Measurements from ENCODE around the gene VGLL3. TPM values are rescaled to one million over a fixed set of nuclear protein-coding genes. Genes with fewer than 3 reads are reported as not detected.
A peak's percentile ranks its signal among the peaks of the same experiment; 100 is the strongest.

VGLL3 gene
- total and polyA plus RNA-seq, 8 donors = 20.8 to 55.3 (median 25.6) TPM

DNA sequence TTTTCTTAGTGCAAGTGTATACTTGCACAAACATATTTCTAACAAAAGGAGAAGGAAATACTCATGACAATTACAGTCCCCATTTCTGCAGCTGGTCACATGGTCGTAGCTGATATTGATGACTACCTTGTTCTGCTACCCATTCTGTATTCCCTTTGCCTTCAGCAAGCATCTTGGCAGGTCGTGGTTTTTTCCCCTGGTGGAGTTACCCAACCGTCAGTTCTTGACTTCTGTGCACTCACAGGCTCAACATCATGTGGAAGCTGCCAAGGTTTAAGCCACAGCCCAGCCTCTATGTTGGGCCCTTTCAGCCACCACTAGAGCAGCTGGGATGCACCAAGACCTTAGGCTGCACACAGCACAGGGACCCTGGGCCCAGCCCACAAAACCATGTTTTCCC is 56.1 kb downstream of the VGLL3 start:
- Histone ChIP-seq H3K9me3 (no peaks in the 10 kb centered on the region), H3K4me1 (no peaks in the 10 kb centered on the region), H3K27ac (no peak overlapping the region), H3K36me3 (no peaks in the 10 kb centered on the region), H3K27me3 (no peaks in the 10 kb centered on the region), H3K4me3 (no peak overlapping the region)
- ATAC-seq (no peak), DNase-seq (no peak)
- intact Hi-C loops (cut with DNase I) = no loop called here
- TF ChIP-seq, protein P1, sequence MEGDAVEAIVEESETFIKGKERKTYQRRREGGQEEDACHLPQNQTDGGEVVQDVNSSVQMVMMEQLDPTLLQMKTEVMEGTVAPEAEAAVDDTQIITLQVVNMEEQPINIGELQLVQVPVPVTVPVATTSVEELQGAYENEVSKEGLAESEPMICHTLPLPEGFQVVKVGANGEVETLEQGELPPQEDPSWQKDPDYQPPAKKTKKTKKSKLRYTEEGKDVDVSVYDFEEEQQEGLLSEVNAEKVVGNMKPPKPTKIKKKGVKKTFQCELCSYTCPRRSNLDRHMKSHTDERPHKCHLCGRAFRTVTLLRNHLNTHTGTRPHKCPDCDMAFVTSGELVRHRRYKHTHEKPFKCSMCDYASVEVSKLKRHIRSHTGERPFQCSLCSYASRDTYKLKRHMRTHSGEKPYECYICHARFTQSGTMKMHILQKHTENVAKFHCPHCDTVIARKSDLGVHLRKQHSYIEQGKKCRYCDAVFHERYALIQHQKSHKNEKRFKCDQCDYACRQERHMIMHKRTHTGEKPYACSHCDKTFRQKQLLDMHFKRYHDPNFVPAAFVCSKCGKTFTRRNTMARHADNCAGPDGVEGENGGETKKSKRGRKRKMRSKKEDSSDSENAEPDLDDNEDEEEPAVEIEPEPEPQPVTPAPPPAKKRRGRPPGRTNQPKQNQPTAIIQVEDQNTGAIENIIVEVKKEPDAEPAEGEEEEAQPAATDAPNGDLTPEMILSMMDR (IDR thresholded peaks at IDR 0.05) = no peak

DNA sequence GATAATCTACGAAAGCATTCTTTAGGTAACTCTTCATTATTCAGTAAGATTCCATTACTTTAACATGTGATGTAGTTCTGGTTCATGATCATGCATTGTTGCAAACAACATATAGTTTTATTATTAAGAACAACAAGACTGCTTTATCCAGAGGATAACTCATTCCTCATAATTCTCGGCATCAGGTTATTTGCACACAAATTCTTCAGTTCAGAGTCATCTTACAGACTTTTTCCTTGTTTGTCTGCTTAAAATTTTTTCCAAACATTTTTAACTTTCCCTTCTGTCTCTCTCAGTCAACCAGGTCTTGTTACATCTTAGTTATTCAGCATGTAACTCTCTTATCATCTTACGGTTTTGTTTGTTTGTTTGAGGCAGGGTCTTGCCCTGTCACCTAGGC is 60.1 kb downstream of the VGLL3 start:
- ATAC-seq (no peak), DNase-seq (no peak)
- H3K27ac ChIP-seq = no peak overlapping the region
- H3K36me3 ChIP-seq = no peaks in the 10 kb centered on the region
- TF ChIP-seq, protein P1 (IDR thresholded peaks at IDR 0.05) = no peak
- intact Hi-C loops (cut with DNase I) = no loop called here
- H3K4me1 ChIP-seq = no peaks in the 10 kb centered on the region
- H3K9me3 ChIP-seq = no peaks in the 10 kb centered on the region
- H3K27me3 ChIP-seq = no peaks in the 10 kb centered on the region
- no peak overlapping the region for H3K4me3 ChIP-seq

DNA sequence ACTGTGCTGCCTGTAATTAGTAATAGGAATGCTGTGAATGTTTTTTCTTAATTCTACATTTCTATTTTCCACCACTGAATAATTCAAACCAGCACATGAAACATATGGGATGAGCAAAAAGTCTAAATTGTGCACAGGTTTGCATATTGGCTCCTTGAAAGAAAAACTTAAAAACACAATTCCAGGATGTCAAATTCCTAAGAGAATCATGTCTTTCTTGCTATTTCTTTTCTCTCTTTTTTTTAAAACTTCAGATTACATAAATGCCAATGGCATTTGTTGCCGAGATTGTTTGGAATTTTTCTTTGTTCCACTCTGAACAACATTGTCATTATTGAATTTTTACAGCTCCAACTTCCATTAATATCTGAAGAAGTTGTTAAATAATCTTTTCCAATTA is 60.8 kb downstream of the VGLL3 start:
- Histone ChIP-seq H3K27me3 (no peaks in the 10 kb centered on the region), H3K9me3 (no peaks in the 10 kb centered on the region), H3K27ac (no peak overlapping the region), H3K4me3 (no peak overlapping the region), H3K36me3 (no peaks in the 10 kb centered on the region), H3K4me1 (no peaks in the 10 kb centered on the region)
- intact Hi-C loops (cut with DNase I) = no loop called here
- DNase-seq = no peak
- ATAC-seq = no peak
- TF ChIP-seq, protein P1 (IDR thresholded peaks at IDR 0.05) = no peak

DNA sequence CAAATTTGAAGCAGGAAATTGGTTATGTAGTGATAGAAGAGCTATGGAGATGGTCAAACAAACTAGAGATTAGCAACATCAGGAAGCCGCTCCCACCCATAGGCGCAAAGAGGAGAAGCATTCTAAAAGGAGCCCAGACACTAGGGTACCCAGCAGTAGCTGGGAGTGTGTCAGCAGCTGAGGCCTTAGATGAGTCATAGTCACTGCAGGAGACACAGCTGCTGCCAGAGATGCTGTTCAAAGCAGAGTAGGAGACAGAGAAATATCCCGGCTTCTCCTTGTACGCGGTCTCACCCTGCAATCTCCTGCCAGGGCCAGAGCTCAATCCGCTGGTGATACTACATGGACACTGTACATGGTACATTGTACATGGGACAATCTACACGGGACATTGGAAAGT is 61.9 kb downstream of the VGLL3 start:
- TF ChIP-seq, protein P1 (IDR thresholded peaks at IDR 0.05) = no peak
- DNase-seq (no peak), ATAC-seq (no peak)
- intact Hi-C loops (cut with DNase I) = no loop called here
- Histone ChIP-seq H3K36me3 (no peaks in the 10 kb centered on the region), H3K27ac (no peak overlapping the region), H3K27me3 (no peaks in the 10 kb centered on the region), H3K4me3 (no peak overlapping the region), H3K9me3 (no peaks in the 10 kb centered on the region), H3K4me1 (no peaks in the 10 kb centered on the region)

DNA sequence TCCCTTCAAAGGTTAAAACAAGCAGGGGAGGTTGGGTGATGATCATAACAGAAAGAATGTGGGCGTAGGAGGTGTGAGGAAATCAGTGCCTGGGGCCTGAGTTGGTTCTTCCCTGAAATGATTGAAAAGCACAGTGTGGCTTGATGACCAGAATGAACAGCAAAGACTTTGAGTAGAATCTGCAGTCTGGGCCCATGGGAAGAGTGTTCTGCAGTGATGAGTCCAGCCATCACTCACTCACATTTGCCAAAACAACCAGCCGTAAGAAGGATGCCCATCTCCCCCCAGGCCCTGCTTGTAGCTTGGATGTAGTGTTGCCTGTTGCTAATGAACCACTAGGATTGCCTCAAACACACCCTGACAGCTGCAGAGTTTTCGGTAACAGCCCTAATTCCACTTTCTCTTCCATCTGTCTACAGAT is 67.9 kb downstream of the VGLL3 start:
- Histone ChIP-seq H3K27ac (peak overlapping the region in 1 of 2 donors; percentile 16), H3K9me3 (no peaks in the 10 kb centered on the region), H3K4me1 (no peaks in the 10 kb centered on the region), H3K4me3 (no peak overlapping the region), H3K36me3 (no peaks in the 10 kb centered on the region), H3K27me3 (no peaks in the 10 kb centered on the region)
- TF ChIP-seq, protein P1 (IDR thresholded peaks at IDR 0.05) = no peak
- peak; percentile 44 for ATAC-seq
- intact Hi-C loops (cut with DNase I) = no loop called here
- DNase-seq = peak in 2 of 4 donors; percentile 55 to 56

Data from left lung (tissue), 10 donors.